NCI-H1436 (cell line): ENCODE measurements around the gene LEPROT.
"Not testable (repeated sequence)": the region's sequence is repeated elsewhere in the genome, so short reads cannot be mapped to it uniquely, and the experiment has no call there.

ENCODE experiments used
- DNase-seq: peaks from one replicate; lab custom pipeline; 2025; lab: John Stamatoyannopoulos, UW

Gene LEPROT, protein sequence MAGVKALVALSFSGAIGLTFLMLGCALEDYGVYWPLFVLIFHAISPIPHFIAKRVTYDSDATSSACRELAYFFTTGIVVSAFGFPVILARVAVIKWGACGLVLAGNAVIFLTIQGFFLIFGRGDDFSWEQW

DNA sequence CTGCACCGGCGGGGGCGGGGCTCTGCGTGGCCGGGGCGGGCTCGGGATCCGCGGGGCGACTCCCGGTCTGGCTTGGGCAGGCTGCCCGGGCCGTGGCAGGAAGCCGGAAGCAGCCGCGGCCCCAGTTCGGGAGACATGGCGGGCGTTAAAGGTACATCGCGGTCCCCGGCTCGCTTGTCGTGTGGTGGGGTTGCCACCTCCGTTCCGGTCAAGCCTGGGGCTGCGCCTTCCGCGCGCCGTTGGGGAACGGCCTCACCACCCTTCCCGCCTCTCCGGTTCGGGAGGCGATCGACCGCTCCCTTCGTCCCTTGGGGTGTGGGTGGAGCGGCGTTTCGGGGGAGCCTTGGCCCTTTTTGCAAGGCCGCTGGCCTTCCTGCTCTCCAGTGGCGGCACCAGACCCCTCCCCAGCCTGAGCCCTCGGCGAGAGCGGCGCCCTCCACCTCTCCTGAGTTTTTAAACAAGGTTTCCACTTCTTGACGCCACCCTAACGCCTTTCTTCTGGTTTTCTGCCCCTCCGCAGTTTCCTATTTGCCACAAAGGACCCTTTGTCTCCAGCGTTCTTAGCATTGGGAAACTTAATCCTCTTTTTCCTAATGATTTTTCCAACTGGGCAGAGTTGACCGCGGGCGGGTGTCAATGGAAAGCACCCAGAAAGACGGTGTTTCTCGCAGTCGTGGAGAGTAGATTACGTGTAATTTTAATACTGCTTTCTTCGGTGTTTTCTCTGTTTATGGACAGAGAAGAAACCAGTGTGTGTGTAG, at the start of gene LEPROT, which contains the start of gene LEPR:
Gene LEPROT (plus strand): TSS at position 79 of the 761 bp plus-strand sequence. CDS start 57 bp downstream, at position 136.
Gene LEPR (plus strand): TSS at position 79 of the 761 bp plus-strand sequence. CDS start 144,898 bp downstream, outside the sequence.
- DNase-seq = no peak

DNA sequence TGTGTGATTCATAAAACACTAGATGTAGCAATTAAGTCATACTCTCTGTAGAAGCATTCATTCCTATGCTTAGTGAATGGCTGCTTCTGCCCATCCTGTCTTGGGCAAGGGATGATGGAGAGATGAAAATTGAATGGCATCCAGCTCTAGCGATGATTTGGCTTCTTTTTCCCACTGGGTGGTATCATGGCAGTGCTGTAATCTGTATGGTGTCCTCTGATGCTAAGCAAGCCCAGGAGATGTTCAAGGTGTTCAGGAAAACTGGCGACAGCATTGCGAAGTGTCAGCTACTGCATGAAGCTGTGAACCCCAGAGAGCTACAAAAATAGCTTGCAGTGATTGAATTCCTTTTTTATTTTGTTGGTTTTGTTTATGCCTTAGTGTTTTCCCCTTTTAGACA, 48.9 kb upstream of the LEPROT start:
- DNase-seq = no peak

DNA sequence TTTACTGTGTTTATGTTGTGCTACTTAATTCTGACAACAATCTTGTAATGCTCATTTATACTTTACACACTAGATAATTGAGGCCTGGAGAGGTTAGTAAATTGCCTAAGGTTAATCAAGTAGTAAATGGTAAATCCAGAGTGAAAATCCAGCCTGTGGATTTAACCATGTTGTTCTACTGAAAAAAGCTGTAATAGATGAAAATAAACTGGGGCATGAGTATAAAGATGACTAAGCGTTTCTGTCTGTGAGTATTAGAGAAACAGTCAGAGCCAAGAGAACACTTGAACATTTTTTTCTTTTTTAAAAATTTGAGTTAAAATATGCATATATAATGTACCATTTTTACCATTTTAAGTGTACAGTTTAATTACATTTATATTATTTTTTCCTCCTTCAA, 47.9 kb upstream of the LEPROT start:
- DNase-seq = no peak

DNA sequence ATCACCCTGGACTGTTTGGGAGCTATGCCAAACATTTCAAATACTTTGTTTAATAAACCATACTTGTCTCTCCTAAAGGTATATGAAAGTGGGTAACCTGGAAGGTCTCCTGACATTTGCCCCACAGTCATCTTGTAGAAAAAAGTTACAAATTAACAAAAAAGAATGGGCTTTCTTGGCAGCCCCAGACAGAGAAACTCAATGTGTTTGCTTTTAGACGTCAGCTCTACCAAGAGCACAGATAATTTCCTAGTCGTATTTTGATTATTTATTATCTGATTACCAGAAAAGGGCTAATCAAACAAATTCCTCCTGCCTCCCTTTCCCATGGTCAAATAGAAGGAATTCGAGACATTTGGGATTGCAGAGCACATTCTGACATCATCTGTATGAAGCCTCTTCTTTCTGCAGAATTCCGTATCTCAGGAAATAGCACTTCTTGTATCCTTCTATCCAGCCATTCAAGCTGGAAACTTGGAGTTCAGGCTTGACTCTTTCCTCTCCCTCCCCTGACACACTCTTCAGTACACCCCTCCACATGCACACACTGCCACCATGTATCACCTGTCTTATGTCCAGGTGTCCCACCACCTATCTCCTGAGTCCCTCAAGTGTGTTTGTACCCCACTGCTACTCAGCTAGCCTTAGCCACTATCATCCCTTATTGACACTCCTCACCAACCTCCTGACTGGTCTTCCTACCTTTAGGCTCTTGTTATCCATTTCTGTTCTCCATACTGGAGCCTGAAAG, 42.8 kb upstream of the LEPROT start:
- DNase-seq = no peak

DNA sequence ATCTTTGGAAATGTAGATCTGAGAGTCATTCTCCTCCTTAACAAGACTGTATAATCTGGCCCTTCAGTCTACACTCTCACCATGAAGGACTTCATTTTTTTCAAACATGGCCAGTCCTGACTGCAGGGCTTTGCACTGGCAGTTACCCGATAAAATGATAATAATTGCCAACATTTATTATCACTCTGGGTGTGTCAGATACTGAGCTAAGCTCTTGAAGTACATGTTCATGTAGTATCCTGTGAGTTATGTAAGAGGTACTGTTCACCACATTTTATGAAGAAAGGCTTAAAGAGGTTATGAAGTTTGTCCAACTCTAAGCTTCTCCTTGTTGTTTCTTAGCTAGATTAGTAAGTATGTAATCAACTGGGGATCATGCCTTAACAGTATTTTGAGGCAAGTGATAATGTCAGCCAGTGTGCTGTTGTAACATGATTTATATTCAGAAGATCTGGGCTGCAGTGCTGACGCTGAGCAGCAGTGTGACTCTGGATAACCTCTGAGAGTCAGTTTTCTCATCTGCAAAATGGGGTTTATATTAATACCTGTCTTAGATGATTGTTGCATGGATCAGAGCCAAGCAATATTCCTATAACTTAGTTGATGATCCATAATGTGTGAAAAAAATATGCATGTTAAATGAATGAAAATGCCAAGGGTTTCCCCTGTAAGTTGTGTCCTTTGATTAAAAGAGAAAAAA, 42.1 kb upstream of the LEPROT start:
- no peak for DNase-seq

DNA sequence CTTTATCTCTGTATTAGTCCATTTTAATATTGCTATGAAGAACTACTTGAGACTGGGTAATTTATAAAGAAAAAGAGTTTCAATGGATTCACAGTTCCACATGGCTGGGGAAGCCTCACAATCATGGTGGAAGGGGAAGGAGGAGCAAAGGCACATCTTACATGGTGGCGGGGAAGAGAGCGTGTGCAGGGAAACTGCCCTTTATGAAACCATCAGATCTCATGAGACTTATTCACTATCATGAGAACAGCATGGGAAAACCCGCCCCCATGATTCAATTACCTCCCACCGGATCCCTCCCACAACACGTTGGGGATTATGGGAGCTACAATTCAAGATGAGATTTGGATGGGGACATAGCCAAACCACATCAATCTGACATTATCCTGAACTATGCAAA, 36.0 kb upstream of the LEPROT start:
- not testable (repeated sequence) for DNase-seq

DNA sequence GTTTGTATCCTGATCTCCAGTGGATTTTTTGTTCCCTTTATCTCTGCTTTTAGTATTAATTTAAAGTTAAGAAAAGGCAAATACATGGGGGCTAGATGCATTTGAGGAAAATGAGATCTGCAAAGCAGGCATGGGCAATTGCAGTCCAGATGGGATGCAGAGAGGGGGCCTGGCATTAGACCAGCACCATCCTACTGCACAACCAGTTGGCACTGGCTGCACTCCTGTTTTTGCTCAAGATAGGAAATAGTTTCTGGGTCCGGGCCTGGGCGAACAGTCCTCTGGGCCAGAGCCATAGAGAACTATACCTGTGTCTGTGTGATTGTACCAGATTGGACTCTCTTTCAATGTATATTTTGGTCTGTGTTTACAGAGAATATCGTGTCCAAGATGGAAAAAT, 34.0 kb upstream of the LEPROT start:
- no peak for DNase-seq

DNA sequence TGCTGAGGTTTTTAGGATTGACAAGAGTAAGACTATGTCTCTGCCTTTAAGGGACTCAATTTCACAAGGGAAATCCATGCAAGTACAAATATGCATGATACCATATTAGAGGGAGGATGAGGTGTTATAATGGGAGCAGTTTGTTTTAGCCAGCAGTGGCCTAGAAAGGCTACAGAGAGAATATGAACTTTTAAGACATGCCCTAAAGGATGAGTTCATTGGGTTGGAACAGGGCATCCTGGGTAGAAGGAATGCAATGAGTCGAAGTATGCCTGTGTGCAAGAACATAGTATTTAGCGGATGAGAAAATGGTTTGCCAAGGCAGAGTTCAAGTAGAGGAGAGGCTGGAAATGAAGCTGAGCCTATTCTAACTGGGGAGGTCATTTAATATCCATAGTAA, 32.6 kb upstream of the LEPROT start:
- no peak for DNase-seq

DNA sequence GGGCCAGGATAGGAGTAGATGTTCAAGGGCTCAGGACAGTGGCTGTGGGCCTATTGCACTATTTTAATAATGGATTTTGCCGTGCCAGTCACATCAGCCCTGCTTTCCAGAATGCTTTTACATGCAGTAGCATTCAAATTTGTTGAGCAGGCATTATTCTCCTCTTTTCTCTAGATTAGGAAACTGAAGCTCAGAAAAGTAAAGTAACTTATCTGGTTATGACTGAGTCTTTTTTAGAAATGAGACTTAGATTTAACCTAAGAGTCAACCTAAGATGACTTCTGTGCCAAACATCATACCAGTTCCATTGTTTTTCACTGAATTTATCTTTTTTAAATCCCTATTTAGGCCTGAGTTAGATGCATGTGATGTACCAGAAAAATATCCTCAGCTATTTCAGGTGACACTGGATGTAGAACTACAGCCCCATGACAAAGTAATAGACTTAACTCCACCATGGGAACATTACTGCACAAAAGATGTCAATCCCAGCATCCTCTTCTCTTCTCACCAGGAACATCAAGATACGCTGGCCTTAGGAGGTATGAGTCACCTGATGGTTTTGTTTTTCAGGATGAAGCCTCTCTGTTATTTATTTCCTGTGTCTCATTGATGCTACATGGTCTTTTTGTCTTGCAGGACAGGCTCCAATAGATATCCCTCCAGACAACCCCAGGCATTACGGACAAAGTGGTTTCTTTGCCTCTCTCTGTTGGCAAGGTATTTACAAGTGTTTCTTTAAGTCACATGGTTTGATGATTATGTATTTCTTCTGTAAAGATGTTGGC, 31.4 kb upstream of the LEPROT start:
- DNase-seq = no peak

DNA sequence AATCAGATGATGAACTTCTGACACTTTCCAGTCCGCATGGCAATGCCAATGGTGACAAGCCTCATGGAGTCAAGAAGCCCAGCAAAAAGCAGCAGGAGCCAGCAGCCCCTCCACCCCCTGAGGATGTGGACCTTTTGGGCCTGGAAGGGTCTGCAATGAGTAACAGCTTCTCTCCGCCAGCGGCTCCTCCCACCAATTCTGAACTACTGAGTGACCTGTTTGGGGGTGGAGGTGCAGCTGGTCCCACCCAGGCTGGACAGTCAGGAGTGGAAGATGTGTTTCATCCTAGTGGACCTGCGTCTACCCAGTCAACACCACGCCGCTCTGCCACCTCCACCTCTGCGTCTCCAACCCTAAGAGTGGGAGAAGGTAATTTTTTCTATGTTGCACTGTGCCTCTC, 28.0 kb upstream of the LEPROT start:
- DNase-seq = no peak

DNA sequence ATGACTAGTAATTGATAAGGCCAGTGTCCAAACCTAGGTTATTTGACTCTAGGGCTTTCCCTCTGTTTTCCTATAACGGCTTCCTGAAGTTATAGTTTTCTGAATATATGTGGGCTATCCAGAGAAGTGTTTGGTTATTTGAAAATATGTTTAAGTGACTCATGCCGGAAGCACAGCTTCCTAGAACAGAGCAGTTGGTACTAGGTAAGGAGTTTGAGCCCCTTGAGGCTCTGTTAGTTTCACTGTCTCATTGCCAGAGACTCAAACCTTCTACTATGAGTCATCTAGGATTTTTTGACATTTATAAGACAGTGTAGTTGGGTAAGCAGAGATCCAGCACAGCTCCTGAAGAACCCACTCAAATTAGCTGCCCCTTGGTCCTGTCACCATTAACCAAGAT, 27.1 kb upstream of the LEPROT start:
- no peak for DNase-seq

DNA sequence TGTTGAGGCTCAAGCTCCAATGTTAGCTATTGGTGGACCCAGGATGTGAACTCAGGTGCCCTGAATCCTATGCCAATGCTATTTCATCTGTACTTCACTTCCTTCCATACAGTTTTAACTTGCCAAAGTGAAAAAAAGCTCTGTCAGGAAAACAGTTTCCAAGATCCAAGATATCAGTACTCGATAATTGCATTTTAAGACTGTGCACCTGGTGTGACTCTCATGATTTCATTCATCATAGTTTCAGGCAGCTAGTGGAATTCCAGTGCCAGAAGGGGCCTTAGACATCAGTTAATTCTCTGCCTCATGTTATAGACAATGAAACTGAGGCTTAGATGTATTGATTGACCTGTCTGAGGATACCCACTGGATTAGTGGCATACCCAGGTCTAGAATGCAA, 26.5 kb upstream of the LEPROT start:
- DNase-seq = no peak

DNA sequence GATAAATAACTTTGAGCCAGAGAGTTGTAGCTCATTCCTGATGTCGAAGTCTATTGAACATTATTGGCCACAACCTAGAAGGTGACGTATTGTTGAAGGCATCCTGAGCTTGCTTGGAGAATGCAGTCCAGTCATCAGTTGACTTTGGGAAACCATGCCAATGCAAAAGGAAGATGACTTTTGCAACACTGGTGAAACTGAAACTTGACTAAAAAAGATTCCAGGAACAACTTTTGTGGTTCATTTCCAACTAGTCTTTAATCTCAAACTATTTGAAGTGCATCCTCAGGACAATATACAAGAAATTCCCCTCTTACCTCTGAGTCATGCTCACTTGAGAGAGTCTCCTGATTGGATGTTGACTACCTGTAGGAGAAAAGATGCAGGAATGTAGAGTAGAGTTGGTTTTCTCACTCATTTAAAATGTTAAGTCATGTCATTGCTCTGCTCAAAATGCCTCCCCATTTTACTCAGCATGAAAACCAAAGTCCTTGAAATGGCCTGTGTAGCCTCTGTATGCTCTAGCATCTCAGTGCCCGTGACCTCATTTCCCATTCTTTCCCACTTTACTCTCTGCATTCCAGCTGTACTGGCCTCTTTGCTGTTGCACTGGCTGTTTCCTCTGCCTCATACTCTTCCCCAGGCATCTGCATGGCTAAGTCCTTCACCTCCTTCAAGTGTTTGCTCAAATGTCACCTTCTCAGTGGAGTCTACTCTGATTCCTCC, 24.4 kb upstream of the LEPROT start:
- DNase-seq = no peak

DNA sequence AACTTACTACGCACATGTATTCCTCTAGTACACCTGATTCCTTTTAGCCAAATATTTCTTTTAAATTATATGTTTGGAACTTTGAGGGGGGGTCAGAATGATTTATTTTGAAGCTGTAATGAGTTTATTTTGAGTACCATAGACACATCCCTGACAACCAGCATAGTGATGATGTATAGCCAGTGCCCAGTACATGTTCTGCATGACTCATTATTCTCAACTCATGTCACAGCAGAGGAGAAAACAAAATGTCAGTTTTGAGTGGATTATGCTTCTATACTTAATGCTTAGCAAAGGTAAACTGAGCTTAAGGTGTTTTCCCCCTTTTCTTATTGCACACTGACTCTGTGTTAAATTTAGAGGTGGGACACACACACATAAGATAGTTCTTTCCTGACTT, 22.4 kb upstream of the LEPROT start:
- no peak for DNase-seq

DNA sequence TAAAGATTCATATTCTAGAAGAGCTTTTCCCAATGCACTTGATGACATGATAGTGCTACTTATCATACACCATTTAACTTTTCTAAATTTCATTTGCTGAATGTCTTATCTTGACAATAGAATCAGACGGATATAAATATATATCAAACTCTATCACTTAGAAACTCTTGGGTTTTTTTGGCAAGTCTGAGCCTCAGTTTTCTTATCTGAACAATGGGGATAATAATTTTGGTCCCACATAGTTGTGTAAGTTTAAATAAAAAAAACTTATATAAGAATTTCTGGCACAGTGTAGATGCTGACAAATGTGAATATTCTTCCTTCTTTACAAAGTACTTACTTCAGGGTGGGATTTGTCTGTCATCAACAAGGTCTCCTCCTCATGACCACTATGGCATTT, 21.5 kb upstream of the LEPROT start:
- no peak for DNase-seq

DNA sequence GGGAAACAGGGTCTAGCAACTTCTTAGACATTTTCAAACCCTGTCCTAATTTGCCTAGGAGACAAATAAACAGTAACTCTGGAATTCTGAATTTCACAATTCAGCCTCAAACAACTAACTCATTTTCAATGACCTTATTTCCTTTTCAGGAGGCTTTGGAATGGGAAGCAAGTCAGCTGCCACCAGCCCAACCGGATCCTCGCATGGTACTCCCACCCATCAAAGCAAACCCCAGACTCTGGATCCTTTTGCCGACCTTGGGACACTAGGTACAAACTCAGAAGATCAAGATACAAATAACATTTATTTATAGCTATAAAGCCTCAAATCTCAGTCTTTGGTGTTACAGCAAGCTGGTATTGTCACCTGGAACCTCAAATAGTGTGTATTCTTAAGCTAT, 18.9 kb upstream of the LEPROT start:
- DNase-seq = no peak

DNA sequence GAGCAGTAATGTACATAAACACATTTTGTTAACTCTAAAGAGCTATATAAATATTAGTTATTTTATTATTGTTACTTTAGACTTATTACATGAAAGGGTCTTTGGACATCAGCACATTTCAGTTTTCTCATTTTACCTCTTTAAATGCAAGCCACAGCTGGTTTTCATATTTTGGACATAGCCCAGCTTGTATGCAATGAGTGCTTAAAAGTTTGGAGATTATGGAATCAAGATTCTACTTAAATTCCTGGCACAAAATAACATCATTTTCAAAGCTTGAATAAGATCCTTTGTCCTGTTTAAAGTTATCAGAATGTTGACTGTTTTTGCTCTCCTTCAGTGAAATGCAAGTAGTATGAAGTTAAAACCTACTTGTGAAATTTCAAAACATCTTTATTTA, 15.5 kb upstream of the LEPROT start:
- no peak for DNase-seq

DNA sequence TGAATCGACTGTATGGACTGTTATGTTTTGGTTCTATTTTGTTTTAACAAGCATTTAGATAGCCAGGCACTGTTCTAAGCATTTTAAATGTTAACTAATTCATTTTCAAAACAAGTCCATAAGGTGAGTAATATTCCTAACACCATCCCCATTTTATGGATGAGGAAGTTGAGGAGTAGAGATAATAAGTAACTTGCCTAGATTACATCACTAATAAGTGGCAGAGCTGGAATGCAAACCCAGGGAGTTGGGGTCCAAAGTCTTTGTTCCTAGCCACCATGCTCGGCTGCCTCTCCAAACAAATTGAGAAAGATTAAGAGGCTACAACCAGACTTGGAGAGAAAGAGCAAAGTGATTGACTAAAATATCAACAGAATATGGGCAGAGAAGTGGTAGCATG, 12.6 kb upstream of the LEPROT start:
- DNase-seq = no peak

DNA sequence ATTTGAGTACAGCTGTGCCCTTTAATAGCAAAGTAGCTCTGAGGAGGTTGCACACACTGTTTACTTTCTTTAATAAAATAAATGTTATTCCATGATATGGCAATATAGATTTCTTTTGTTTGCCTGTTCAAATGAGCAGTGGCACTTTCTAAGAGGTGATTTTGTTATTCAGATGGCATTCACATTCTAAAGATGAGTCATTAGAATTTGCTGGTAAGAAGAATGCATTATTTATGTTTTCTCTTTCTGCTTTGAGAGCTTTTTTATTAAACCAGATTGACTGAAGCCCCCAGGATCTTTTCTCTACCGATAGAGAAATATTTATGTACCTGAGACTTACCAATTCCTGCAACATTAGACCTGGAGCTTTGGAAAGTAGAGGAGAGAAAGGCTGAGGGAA, 11.2 kb upstream of the LEPROT start:
- no peak for DNase-seq

DNA sequence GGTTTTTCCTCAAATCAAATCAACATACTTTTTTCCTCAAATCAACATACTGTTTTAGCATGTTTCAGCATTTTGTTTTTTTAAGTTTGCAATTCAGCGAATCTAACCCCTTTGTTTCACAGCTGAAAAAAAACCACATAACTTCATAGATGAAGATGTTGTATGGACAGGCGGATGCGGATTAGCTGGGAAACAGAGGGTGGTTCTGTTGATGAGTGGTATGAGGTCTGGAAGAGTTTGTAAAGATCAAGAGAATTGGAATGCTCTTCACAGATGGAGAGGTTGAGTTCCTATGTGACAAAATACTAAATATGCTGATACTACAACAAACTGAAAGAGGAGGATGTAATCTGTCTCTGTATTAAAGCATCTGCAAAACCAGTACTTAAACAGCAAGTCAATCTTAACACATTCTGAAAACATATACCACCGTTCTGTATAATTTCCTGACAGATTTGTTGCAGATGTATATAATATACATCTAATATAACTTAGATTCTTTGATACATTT, 10.6 kb upstream of the LEPROT start:
- DNase-seq = no peak
